ENCODE results near the gene PPIH.
A peak's percentile ranks its signal among the peaks of the same experiment; 100 is the strongest.

PPIH gene

GRCh38 chr1:42657201-42657600 lies 1.0 kb upstream of the PPIH start:
- no peak for TF ChIP-seq CTCF (IDR thresholded peaks at IDR 0.05; ENCODE audit: insufficient read depth, low read depth, low read length, missing control alignments)
- DNase-seq (ENCODE audit: low read depth) = no peak
- peak overlapping the region; percentile 91; the same call in 1 of the 2 replicates for H3K4me3 ChIP-seq (ENCODE audit: low read depth, low read length)

GRCh38 chr1:42658877-42659337 lies 684 bp downstream of the PPIH start:
- no peak for TF ChIP-seq CTCF (IDR thresholded peaks at IDR 0.05; ENCODE audit: insufficient read depth, low read depth, low read length, missing control alignments)
- no peak for DNase-seq (ENCODE audit: low read depth)
- peak overlapping the region; percentile 91 for H3K4me3 ChIP-seq (ENCODE audit: low read depth, low read length)

GRCh38 chr1:42660907-42661500 lies 2.8 kb downstream of the PPIH start:
- peak overlapping the region; percentile 24; the same call in 1 of the 2 replicates for H3K4me3 ChIP-seq (ENCODE audit: low read depth, low read length)
- DNase-seq (ENCODE audit: low read depth) = peak; percentile 42
- TF ChIP-seq CTCF (IDR thresholded peaks at IDR 0.05; ENCODE audit: insufficient read depth, low read depth, low read length, missing control alignments) = no peak

- TF ChIP-seq CTCF (IDR thresholded peaks at IDR 0.05; ENCODE audit: insufficient read depth, low read depth, low read length, missing control alignments) = no peak
- no peak for DNase-seq (ENCODE audit: low read depth)
- no peak overlapping the region for H3K4me3 ChIP-seq (ENCODE audit: low read depth, low read length)
These were observed 11.7 kb downstream of the PPIH start for GRCh38 chr1:42669936-42670335.

- no peak overlapping the region for H3K4me3 ChIP-seq (ENCODE audit: low read depth, low read length)
- TF ChIP-seq CTCF (IDR thresholded peaks at IDR 0.05; ENCODE audit: insufficient read depth, low read depth, low read length, missing control alignments) = no peak
- no peak for DNase-seq (ENCODE audit: low read depth)
These were observed 12.2 kb downstream of the PPIH start for GRCh38 chr1:42670425-42670824.

- no peak for DNase-seq (ENCODE audit: low read depth)
- TF ChIP-seq CTCF (IDR thresholded peaks at IDR 0.05; ENCODE audit: insufficient read depth, low read depth, low read length, missing control alignments) = no peak
- H3K4me3 ChIP-seq (ENCODE audit: low read depth, low read length) = no peak overlapping the region
These were observed 16.0 kb downstream of the PPIH start for GRCh38 chr1:42674214-42674613.

GRCh38 chr1:42674682-42675081 lies 16.5 kb downstream of the PPIH start:
- no peak for TF ChIP-seq CTCF (IDR thresholded peaks at IDR 0.05; ENCODE audit: insufficient read depth, low read depth, low read length, missing control alignments)
- no peak for DNase-seq (ENCODE audit: low read depth)
- no peak overlapping the region for H3K4me3 ChIP-seq (ENCODE audit: low read depth, low read length)
